ENCODE measurements around the gene KIAA1958.

- TF ChIP-seq CTCF (IDR thresholded peaks at IDR 0.05; ENCODE audit: low read depth, low read length): no peak
- TF ChIP-seq EZH2phosphoT487 (IDR thresholded peaks at IDR 0.05; ENCODE audit: low read depth): no peak
Observed at GRCh38 chr9:112489039-112489546, 2.5 kb downstream of the KIAA1958 start.

Measured in OCI-LY3 (cell line).